Fibroblast of peridontal ligament (primary cell): Measurements from ENCODE around the gene DLGAP4.

Source experiments
- DNase-seq: peaks from one replicate; pipeline ENCODE4 v3.0.0-alpha.2; 2010; ENCODE audit errors: extremely low read depth

The DLGAP4 gene

GRCh38 chr20:36275011-36275410 is 31.1 kb upstream of the DLGAP4 start:
- no peak for DNase-seq

- no peak for DNase-seq
Observed at GRCh38 chr20:36275441-36276189, 30.5 kb upstream of the DLGAP4 start.

GRCh38 chr20:36277546-36277945 is 28.6 kb upstream of the DLGAP4 start:
- no peak for DNase-seq

GRCh38 chr20:36279362-36279761 is 26.8 kb upstream of the DLGAP4 start:
- no peak for DNase-seq

GRCh38 chr20:36279776-36280175 is 26.4 kb upstream of the DLGAP4 start:
- no peak for DNase-seq

- DNase-seq = no peak
Observed at GRCh38 chr20:36281785-36282380, 24.3 kb upstream of the DLGAP4 start.

GRCh38 chr20:36284751-36285150 is 21.4 kb upstream of the DLGAP4 start:
- DNase-seq = no peak

GRCh38 chr20:36285746-36286447 is 20.2 kb upstream of the DLGAP4 start:
- DNase-seq = no peak

GRCh38 chr20:36297656-36298055 is 8.5 kb upstream of the DLGAP4 start:
- DNase-seq = no peak

GRCh38 chr20:36298061-36298460 is 8.1 kb upstream of the DLGAP4 start:
- no peak for DNase-seq

GRCh38 chr20:36298795-36299339 is 7.3 kb upstream of the DLGAP4 start:
- DNase-seq = no peak

- DNase-seq = no peak
Observed at GRCh38 chr20:36299459-36299858, 6.7 kb upstream of the DLGAP4 start.

GRCh38 chr20:36301359-36302119 is 4.6 kb upstream of the DLGAP4 start:
- no peak for DNase-seq

- no peak for DNase-seq
Observed at GRCh38 chr20:36303020-36303595, 3.0 kb upstream of the DLGAP4 start.

GRCh38 chr20:36303831-36304230 is 2.3 kb upstream of the DLGAP4 start:
- DNase-seq = no peak

GRCh38 chr20:36304786-36305495 is 1.2 kb upstream of the DLGAP4 start:
- DNase-seq = no peak

- no peak for DNase-seq
Observed at GRCh38 chr20:36306553-36307411, 643 bp downstream of the DLGAP4 start.

- DNase-seq = no peak
Observed at GRCh38 chr20:36307412-36308325, 1.5 kb downstream of the DLGAP4 start.

- no peak for DNase-seq
Observed at GRCh38 chr20:36308353-36308752, 2.2 kb downstream of the DLGAP4 start.
